Ishikawa (cell line): ENCODE results near the gene DMXL2.

Experiments used
- EP300 ChIP-seq: IDR thresholded peaks from 2 replicates; pipeline ENCODE4 v1.6.1; 2012; ENCODE audit warnings: borderline replicate concordance
- TF ChIP-seq, protein P1 (sequence below): IDR thresholded peaks from 2 replicates; pipeline ENCODE4 v1.6.1; 2012; ENCODE audit warnings: low read depth, mild to moderate bottlenecking

DNA sequence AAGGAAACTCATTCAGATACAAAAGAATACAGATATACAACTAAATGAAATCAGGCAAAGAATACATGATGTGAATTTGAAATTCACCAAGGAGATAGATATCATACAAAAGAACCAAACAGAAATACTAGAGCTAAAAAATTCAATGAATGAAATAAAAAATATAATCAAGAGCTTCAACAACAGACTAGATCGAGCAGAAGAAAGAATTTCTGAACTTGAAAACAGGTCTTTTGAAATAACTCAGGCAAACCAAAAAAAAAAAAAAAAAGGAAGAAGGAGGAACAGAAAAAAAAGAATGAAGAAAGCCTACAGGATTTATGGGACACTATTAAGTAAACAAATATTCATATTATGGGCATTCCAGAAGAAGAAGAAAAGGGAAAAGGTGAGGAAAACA, 137.8 kb downstream of the DMXL2 start:
- TF ChIP-seq, protein P1, sequence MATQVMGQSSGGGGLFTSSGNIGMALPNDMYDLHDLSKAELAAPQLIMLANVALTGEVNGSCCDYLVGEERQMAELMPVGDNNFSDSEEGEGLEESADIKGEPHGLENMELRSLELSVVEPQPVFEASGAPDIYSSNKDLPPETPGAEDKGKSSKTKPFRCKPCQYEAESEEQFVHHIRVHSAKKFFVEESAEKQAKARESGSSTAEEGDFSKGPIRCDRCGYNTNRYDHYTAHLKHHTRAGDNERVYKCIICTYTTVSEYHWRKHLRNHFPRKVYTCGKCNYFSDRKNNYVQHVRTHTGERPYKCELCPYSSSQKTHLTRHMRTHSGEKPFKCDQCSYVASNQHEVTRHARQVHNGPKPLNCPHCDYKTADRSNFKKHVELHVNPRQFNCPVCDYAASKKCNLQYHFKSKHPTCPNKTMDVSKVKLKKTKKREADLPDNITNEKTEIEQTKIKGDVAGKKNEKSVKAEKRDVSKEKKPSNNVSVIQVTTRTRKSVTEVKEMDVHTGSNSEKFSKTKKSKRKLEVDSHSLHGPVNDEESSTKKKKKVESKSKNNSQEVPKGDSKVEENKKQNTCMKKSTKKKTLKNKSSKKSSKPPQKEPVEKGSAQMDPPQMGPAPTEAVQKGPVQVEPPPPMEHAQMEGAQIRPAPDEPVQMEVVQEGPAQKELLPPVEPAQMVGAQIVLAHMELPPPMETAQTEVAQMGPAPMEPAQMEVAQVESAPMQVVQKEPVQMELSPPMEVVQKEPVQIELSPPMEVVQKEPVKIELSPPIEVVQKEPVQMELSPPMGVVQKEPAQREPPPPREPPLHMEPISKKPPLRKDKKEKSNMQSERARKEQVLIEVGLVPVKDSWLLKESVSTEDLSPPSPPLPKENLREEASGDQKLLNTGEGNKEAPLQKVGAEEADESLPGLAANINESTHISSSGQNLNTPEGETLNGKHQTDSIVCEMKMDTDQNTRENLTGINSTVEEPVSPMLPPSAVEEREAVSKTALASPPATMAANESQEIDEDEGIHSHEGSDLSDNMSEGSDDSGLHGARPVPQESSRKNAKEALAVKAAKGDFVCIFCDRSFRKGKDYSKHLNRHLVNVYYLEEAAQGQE = no peak
- no peak for TF ChIP-seq EP300
